ENCODE data around the gene C11orf86.

C11orf86 gene

GRCh38 chr11:67025750-67026149 is 50.6 kb downstream of the C11orf86 start:
- DNase-seq (ENCODE audit: low read depth) = no peak

Measured in T-helper 22 cell (primary cell).